NCI-H2029 (cell line): ENCODE measurements around the gene CD14.
A peak's percentile ranks its signal among the peaks of the same experiment; 100 is the strongest.
"Not testable (repeated sequence)": the region's sequence is repeated elsewhere in the genome, so short reads cannot be mapped to it uniquely, and the experiment has no call there.

Experiments
- DNase-seq: peaks from one replicate; lab custom pipeline; 2025; lab: John Stamatoyannopoulos, UW

Gene CD14

DNA sequence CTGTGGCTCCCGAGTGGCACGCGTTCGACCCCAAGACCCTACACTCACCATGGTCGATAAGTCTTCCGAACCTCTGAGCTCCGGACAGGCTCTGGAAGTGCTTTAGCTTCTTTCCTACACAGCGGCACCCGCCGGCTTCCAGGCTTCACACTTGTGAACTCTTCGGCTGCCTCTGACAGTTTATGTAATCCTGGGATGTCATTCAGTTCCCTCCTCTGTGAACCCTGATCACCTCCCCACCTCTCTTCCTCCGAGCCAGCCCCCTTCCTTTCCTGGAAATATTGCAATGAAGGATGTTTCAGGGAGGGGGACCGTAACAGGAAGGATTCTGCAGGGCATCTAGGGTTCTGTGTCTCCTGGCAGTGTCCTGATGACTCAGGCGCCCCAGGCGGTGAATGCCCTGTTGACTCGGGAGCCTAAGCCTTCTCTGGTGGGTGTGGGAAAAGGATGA is at the start of gene CD14:
CD14 (minus strand) TSS at position 155 of the 451 bp plus-strand sequence; CDS start at position 51, 104 bp downstream.
- no peak for DNase-seq

DNA sequence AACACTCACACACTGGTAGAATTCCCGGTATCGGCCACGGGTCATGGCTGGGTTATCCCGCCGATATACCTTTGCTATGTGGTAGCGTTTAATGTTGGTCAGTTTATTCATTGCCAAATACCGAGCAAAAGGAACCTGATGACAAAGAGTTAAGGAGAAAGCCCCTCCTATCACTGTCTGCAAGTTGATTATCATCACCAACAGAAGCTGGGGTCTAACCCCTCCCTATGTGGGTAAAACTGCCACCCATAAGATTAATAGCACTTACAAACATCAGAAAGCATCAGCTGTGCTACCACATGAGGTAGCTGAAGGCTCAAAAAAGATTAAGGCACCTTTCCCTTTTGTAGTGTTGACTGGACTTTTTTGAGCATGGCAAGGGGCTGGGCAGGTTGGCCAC is 46.0 kb upstream of the CD14 start:
- no peak for DNase-seq

DNA sequence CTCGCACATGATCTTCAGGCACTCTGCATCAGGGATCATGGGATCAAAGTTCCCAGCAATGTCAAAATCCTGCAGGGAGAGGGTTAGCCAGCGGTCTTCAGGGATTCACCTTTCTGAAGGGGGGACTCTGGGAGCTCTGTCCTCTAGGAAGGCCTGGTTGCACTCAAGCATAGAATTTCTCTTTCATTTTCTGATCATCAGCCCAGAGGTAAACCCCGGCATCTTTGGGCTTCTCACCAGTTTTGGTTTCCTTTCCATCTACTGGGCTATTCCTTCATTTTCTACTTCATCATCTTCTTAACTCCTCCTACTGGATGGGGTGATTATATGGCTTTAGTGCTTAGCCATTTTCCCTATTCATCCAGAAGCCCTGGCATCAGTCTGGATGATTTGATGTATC is 45.0 kb upstream of the CD14 start:
- DNase-seq = no peak

DNA sequence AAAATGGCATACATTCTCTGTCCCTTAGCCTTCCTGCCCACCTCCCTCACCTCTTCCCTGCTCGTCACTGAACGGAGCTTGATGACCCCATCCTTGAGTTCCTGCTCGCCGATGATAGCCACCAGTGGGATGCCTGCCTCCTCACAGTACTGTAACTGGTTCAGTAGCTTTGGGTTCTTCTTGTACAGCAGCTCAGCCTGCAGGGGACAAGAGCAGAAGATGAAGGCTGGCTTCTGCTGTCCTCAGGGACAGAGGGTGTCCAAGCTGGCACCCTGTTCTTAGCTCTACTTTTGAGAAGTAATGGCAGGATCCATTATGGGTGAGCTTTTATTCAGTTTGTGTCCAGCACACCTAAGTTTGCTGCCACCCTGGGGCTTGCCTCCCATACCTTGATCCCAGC is 41.7 kb upstream of the CD14 start:
- no peak for DNase-seq

DNA sequence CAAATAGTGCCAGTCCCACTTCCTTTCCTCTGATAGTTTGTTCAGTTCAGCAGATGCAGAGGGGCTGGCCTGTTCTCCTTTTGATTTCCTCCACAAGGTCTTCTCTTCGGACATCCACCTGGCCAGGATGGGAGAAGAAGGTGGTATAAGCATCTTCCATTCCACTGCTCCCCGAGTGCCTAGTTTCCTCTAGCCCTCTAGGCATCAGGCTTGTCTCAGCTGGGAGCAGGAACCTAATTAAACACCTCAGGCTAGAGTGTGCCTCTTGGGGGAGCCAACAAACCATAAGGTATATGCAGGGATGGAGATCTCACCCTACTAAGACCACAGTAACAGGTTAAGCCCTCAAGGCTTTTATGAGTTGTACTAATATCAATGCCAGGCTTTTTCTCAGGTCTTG is 41.2 kb upstream of the CD14 start:
- DNase-seq = no peak

DNA sequence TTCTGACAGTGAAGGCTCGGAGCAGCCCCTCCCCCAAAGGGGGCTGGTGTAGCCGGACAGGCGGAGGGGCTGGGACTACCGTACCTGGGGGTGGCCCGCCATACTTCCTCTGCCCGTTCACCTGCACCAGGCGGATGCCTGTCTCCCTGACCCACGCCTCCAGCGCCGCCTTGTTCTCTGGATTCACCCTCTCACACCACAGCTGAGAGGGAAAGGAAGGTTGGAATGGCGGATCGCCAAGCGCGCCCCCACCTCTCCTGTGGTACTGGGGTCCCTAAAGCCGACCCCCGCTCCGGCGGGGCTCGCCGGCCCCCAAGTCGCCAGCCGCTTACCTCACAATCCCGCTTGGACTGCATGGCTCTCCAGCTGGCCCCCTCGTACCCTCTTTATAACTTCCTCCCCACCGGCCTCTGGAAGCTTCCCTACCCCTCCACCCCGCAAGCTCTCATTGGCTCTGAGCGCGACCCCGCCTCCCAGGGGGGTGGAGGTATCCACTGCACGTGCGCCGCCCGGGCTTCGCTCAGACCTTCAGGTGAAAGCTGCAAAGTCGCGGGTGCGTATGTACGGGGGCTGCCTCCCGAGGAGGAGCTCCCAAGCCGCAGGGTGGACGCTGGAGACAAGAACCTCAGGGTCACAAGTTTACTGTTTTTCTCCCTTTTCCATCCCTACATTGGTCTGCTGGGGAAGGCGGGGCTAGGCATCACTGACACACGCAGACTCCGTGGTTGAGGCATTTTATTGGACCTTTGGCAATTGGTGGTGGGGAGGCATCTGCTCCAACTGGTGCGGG is 40.4 kb upstream of the CD14 start, which contains the start of gene DND1:
DND1 (minus strand) TSS at position 390 of the 790 bp plus-strand sequence; CDS start at position 356, 34 bp downstream.
- DNase-seq = no peak

DNA sequence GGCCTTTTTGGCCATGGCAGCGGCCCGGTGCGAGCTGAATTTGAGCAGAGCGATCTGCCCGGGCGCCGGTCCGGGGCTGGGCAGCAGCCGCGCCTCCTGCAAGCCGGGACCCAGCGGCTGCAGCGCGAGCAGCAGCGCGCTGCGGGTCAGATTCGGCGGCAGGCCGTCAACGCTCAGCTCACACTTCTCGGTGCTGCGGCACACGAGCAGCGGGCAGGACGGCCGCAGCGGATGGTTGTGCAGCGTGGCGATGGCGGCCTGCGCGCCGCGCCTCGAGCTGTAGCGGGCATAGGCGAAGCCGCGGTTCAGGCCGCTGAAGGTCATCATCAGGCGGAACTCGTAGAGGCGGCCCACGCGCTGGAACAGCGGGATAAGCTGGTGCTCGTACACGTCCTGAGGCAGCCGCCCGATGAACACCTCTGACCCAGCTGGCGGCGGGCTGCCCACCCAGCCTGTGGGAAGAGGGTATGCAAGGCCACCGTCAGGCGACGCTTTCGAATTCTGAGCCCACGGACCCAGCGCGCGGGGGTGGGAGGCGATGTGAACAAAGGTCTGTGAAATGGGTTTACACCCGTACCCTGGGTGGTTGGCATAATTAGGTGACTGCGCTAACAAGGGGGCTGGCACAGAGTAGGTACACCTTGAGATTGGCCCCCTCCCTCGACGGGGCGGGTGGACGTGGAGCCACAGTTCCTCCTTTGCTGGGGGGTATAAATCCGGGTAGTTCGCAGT is 39.6 kb upstream of the CD14 start:
- no peak for DNase-seq

DNA sequence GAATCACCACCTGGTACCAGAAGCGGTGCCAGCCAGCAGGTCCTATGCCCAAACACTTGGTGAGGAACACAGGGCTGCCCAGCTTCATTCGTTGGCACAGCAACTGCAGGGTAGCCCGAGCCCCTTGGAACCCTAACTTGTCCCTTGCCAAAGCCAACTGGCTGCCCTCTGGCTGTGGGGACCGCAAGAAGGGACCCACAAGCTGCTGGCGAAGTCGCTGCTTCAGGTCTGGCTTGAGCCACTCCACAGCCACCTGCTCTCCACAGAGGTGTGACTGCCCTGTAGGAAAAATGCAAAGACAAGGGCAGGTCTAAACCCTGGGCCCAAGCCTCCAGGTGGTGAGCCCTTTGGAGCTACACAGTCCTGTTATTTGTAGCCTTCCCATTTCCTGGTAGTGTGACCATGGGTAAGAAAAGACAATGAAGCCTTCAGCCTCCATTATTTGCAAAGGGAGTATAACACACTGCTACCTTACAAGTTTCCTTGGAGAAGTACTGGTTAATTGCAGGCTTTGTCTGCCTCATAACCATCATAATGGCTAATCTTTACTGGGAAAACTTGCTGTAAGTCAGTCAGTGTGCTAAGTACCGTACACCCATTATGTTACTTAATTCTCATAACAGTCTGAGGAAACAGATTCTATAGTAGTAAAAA is 38.6 kb upstream of the CD14 start:
- no peak for DNase-seq

DNA sequence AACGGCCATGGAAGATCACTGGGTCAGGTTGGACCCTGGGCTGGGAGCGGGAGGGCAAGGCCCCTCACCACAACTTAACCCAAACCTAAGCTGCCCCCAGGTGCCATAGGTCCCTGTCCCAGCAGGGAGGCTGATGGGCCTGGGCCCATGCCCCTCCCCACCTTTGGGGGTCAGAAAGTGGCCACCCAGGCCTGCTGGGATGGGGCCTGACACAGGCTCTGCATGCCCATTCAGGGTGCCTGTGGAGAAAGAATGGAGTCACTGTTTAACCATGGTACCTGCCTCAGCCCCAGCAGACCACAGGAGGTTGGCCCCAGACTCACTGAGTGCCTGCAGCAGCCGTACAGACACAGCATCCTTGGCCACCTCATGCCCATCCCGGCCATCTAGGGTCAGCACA is 38.1 kb upstream of the CD14 start:
- DNase-seq = not testable (repeated sequence)

DNA sequence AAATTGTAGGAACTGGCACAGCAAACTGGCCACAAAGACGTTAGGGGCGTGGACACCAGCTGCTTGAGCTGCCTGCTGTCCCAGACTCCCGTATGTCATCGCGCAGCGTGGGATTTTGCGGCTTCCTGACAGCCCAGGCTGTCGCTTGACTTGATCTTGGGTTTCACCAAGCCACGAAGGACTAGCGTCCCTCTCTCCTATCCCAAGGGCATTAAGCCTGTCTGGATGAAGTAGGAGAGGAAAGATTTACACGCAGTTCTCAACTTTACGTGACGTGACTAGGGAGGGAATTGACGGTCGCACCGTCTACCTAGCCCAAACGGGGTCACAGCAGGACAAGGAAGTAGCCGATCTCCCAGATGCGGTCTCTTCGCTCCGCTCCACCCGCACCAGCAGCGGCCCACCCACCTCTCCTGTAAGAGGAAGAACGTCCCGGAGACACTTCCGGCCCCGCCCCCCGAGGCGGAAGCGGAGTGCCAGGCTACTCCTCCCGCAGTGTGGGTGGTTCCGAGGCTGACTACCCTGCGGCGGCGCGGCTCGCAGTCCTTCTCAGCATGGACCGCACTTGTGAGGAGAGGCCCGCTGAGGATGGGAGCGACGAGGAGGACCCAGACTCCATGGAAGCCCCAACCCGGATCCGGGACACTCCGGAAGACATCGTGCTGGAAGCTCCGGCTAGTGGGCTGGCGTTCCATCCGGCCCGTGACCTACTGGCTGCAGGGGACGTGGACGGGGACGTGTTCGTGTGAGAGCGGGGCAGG is 31.6 kb upstream of the CD14 start, which contains the start of gene WDR55:
WDR55 (plus strand) TSS at position 546 of the 761 bp plus-strand sequence; CDS start at position 555, 9 bp downstream.
- DNase-seq = peak; percentile 93

DNA sequence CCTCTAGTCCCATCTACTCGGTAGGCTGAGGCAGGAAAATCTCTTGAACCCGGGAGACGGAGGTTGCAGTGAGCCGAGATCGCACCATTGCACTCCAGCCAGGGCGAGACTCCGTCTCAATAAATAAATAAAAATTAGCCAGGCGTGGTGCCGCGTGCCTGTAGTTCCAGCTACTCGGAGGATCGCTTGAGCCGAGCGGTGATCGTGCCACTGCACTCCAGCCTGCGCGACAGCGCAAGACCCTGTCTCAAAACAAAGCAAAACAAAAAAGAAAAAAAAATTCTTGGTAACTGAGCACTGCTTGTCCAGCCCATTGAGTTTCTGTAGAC is 31.0 kb upstream of the CD14 start:
- DNase-seq = no peak

DNA sequence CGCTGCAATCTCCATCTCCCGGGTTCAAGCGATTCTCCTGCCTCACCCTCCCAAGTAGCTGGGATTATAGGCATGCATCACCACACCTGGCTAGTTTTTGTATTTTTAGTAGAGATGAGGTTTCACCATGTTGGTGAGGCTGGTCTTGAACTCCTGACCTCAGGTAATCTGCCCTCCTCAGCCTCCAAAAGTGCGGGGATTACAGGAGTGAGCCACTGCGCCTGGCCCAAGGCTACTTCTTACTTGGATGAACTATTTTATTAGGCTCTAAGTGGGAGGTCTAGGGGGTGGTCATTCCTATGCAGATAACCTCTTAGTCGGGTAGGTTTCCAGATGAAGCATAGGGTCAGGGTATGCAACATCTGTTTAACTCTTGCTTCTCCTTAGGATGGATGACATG is 27.4 kb upstream of the CD14 start:
- DNase-seq = not testable (repeated sequence)

DNA sequence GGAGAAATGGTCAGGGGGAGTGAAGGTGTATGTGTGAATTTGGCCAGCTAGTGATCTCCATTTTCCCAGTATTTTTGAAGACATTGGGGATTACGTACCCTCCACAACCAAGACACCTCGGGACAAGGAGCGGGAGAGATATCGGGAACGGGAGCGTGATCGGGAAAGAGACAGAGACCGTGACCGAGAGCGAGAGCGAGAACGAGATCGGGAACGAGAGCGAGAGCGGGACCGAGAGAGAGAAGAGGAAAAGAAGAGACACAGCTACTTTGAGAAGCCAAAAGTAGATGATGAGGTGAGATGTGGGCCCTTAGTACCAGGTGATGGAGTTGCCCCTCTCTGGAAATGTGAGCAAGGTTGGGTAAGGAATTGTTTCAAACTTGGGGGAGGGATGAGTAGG is 25.9 kb upstream of the CD14 start:
- DNase-seq = no peak

DNA sequence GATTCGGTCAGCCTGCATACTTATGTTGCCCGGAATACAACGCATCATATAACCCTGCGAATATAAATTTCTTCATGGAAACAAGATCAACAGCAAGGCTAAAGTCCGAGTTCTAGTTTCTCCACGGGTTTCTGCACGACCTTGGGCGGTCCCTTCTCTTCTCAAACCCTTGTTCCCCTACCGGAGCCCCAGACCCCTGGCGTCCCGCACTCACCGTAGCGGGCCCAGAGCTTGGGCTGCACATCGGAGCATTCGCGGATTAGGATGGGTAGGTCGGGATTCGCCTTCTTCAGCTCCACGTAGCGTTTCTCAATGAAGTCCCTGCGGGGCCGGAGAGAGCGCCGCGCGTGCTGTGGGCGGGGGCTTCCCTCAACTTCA is 14.1 kb upstream of the CD14 start:
- DNase-seq = no peak

DNA sequence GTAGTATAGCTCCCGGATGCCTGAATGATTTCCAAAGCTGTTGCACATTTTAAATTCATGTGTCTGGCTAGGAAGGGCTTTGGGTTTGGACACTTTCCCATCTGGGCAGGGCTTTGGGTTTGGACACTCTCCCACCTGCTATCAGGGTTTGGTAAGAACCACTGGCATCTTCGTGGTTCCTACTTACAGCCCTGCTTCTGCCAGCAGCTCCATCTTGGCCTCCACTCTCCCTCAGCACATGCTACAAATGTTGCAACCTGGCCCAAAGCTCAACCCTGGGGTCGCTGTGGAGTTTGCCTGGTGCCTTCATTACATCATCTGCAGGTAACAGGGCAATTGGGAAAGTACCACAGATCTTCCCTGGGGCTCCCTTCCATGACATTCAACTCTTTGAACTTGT is 9.7 kb upstream of the CD14 start:
- DNase-seq = no peak

DNA sequence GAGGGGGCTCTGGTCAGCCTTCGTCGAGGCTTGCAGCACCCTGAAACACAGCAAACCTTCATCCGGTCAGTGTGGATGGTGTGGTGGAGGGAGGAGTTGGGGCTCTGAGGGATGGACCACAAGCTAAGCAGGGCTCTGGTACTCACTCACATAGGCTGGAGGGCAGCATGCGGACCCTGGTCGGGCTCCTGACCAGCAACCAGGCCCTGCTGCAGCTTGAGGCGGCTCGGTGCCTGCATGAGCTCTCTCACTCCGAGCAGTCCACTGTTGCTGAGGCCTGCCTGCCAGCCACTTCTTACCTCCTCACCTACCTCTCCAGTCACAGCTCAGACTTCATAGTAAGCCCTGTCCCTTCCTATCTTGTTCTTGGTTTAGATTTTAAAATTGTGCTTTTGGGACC is 8.7 kb upstream of the CD14 start:
- DNase-seq = no peak

DNA sequence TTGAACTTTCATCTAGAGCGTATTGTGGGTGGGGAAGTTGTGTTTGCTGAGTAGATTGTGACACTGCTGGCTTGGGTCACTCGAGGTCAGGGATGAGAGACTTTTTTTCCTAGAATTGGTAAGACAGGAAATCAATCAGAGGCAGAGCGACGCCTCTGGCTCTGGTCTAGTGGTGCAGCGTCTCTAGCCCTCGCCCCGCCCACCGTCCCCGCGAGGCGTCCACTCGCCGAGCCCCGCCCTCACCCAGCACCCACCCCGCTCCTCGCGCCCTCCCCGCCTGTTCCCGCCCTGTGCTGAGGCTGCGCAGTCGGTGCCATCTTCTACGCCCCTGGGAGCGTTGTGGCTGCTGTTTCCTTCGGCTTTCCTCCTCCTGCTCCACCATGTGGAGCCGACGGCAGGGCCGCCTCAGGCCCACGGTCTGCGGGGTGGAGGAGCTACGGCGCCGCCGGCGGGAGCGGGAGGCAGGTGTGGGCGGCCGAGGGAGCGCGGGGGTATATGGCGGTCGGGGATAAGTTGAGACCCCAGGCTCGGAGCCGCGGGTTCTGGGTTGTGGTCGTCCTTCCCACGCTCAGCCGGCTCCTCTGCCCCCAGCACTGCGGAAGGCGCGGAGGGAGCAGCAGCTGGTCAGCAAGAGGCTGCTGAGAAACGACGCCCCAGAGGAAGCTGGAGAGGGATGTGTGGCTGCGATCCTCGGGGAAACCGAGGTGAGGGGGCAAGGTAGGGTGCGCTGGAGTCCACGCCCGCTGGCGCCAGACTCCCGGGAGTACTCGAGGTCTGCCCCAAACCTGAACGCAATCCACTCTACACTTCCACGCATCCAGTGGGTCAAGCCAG is 6.4 kb upstream of the CD14 start, which contains the start of gene TMCO6:
TMCO6 (plus strand) TSS at position 304 of the 834 bp plus-strand sequence; CDS start at position 381, 77 bp downstream.
- peak; percentile 91 for DNase-seq

DNA sequence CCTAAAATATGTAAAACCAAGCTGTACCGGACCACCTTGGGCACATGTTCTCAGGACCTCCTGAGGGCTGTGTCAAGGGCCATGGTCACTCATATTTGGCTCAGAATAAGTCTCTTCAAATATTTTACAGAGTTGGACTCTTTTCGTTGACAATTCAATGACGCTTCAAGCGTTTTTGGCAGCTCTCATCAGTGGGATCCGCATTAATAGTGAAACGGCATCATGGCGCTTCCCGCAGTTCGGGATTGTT is 5.8 kb upstream of the CD14 start:
- DNase-seq = not testable (repeated sequence)

DNA sequence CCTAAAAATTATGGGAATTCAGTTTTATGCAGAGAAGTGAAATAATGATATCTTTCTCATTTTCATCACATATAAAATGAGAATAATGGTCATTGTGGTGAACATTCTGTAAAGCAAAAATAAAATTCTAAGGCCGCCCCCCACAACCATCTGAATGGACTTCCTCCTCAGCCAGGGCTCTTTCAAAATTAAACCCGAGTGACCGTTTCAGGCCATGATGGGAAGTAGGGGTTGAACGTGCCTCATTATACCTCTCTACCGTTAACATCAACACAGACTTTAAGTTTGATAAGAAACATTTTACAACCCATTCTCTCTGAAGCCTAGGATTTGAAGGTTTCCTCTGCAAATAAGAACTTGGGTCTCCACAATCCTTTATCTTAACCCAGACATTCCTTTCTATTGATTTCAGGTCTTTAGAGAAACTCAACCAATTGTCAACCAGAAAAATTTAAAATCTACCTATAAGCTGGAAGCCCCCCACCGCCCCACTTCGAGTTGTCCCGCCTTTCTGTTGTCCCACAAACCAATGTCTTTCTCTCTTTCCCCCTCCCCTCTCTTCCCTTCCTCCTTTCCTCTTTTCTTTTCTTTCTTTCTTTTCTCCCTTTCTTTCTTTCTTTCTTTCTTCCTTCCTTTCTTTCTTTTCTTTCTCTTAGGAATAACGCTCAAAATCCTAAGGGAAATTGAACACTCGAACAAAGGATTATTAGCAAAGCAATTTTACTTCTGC is 4.6 kb upstream of the CD14 start:
- DNase-seq = no peak
